ENCODE data around the gene SCLY. TPM values are rescaled to one million over a fixed set of nuclear protein-coding genes. Genes with fewer than 3 reads are reported as not detected.

The SCLY gene
- total RNA-seq, 1 experiment from 2014 or later, result 69.9 TPM

DNA sequence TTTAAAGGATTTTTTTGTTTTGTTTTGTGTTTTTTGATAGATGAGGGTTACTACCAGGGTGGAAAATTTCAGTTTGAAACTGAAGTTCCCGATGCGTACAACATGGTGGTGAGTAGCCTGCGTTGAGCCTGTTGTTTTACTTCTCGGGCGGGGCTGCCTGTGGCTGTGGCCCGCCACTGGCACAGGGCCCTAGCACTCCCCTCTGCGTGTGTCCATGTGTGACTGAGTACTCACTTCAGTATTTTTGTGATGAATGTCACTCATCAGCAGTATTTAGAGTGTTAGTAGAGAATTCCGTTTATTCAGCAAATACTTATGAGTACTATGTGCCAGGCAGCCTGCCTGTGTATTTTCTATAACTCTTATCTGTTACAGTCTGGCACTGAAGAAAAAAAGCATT lies 44.3 kb upstream of the SCLY start:
- POLR2A ChIA-PET (ENCODE audit: low non-redundant PET), result no interaction called here

DNA sequence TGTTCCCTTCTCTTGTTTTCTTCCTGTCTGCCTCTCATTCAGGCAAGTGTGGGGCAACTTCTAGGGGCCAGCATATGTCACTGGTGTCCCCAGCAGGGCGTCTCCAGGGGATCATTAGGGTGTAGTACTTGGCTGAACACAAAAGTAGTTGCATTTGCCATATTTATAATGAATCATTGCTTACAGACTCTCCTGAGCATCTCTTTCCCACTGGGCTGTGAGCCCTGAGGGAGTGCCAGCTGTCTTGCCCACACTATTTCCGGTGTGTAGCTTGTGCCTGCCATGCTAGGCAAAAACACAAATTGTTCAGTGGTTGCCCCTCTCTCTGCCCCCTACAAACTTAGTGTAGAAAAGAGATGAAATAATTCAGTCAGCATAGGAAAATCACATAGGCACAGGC lies 40.8 kb upstream of the SCLY start:
- POLR2A ChIA-PET (ENCODE audit: low non-redundant PET), result no interaction called here
- Histone ChIP-seq H3K4me3 (ENCODE audit: low read depth, low read length, poor library complexity, severe bottlenecking) (no peak overlapping the region), H3K4me1 (ENCODE audit: insufficient read depth, low read length, poor library complexity, severe bottlenecking) (no peaks in the 10 kb centered on the region), H3K36me3 (ENCODE audit: insufficient read depth, low read length, poor library complexity, severe bottlenecking) (no peaks in the 10 kb centered on the region), H3K27me3 (replicated peaks; ENCODE audit: insufficient read depth, low read depth, low read length, poor library complexity) (no peaks in the 10 kb centered on the region), H3K9me3 (ENCODE audit: low read depth, low read length, poor library complexity, severe bottlenecking) (no peaks in the 10 kb centered on the region), H3K27ac (ENCODE audit: low read depth, low read length, poor library complexity, severe bottlenecking) (no peak overlapping the region)
- intact Hi-C loops (cut with micrococcal nuclease; ENCODE audit: unreplicated experiment), result no loop called here
- no peak for DNase-seq (ENCODE audit: low spot score)
- no TSS peak for BruUV-seq (replicated peaks)
- CTCF ChIA-PET, result no interaction called here
- TF ChIP-seq, protein P1, sequence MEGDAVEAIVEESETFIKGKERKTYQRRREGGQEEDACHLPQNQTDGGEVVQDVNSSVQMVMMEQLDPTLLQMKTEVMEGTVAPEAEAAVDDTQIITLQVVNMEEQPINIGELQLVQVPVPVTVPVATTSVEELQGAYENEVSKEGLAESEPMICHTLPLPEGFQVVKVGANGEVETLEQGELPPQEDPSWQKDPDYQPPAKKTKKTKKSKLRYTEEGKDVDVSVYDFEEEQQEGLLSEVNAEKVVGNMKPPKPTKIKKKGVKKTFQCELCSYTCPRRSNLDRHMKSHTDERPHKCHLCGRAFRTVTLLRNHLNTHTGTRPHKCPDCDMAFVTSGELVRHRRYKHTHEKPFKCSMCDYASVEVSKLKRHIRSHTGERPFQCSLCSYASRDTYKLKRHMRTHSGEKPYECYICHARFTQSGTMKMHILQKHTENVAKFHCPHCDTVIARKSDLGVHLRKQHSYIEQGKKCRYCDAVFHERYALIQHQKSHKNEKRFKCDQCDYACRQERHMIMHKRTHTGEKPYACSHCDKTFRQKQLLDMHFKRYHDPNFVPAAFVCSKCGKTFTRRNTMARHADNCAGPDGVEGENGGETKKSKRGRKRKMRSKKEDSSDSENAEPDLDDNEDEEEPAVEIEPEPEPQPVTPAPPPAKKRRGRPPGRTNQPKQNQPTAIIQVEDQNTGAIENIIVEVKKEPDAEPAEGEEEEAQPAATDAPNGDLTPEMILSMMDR (conservative IDR thresholded peaks at IDR 0.05; ENCODE audit: low read depth, low read length), result no peak
- TF ChIP-seq EZH2 (IDR thresholded peaks at IDR 0.05; ENCODE audit: borderline replicate concordance, low read depth, low read length, poor library complexity, severe bottlenecking), result no peak

More for the DNA sequence above, 44.3 kb upstream of the SCLY start:
- TF ChIP-seq EZH2 (IDR thresholded peaks at IDR 0.05; ENCODE audit: borderline replicate concordance, low read depth, low read length, poor library complexity, severe bottlenecking), result no peak
- TF ChIP-seq, protein P1 (conservative IDR thresholded peaks at IDR 0.05; ENCODE audit: low read depth, low read length), result no peak
- DNase-seq (ENCODE audit: low spot score), result no peak
- intact Hi-C loops (cut with micrococcal nuclease; ENCODE audit: unreplicated experiment), result no loop called here
- Histone ChIP-seq H3K27ac (ENCODE audit: low read depth, low read length, poor library complexity, severe bottlenecking) (no peak overlapping the region), H3K4me1 (ENCODE audit: insufficient read depth, low read length, poor library complexity, severe bottlenecking) (no peaks in the 10 kb centered on the region), H3K4me3 (ENCODE audit: low read depth, low read length, poor library complexity, severe bottlenecking) (no peak overlapping the region), H3K27me3 (replicated peaks; ENCODE audit: insufficient read depth, low read depth, low read length, poor library complexity) (no peaks in the 10 kb centered on the region), H3K9me3 (ENCODE audit: low read depth, low read length, poor library complexity, severe bottlenecking) (no peaks in the 10 kb centered on the region), H3K36me3 (ENCODE audit: insufficient read depth, low read length, poor library complexity, severe bottlenecking) (no peaks in the 10 kb centered on the region)
- CTCF ChIA-PET, result no interaction called here
- no TSS peak for BruUV-seq (replicated peaks)

DNA sequence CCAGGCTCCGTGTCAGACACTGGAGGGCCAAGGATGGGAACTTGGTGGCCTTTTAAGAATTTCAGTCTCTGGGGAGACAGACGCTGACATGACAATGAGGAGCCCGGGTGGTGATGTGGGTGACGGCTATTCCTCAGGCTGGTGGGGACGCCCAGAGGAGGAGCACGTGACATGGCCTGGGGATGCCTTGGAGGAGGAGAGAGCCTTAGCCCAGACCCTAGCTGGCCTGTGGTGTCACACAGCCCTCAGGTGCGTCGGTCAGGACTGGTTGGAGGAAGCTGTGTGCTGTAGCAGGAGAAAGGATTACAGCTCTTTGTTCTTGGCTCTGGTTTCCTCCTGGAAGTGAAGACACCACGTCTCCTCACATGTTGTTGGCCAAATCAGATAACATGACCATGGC lies 40.0 kb upstream of the SCLY start:
- intact Hi-C loops (cut with micrococcal nuclease; ENCODE audit: unreplicated experiment), result no loop called here
- BruUV-seq (replicated peaks), result no TSS peak
- no peaks in the 10 kb centered on the region for H3K9me3 ChIP-seq (ENCODE audit: low read depth, low read length, poor library complexity, severe bottlenecking)
- H3K36me3 ChIP-seq (ENCODE audit: insufficient read depth, low read length, poor library complexity, severe bottlenecking), result no peaks in the 10 kb centered on the region
- H3K27me3 ChIP-seq (replicated peaks; ENCODE audit: insufficient read depth, low read depth, low read length, poor library complexity), result no peaks in the 10 kb centered on the region
- H3K4me3 ChIP-seq (ENCODE audit: low read depth, low read length, poor library complexity, severe bottlenecking), result no peak overlapping the region
- no peak for DNase-seq (ENCODE audit: low spot score)
- no peaks in the 10 kb centered on the region for H3K4me1 ChIP-seq (ENCODE audit: insufficient read depth, low read length, poor library complexity, severe bottlenecking)
- ChIA-PET CTCF (no interaction called here), POLR2A (ENCODE audit: low non-redundant PET) (no interaction called here)
- TF ChIP-seq EZH2 (IDR thresholded peaks at IDR 0.05; ENCODE audit: borderline replicate concordance, low read depth, low read length, poor library complexity, severe bottlenecking), result no peak
- TF ChIP-seq, protein P1 (conservative IDR thresholded peaks at IDR 0.05; ENCODE audit: low read depth, low read length), result no peak
- no peak overlapping the region for H3K27ac ChIP-seq (ENCODE audit: low read depth, low read length, poor library complexity, severe bottlenecking)
